H1 (cell line): ENCODE data around the gene VPS41. TPM values are rescaled to one million over a fixed set of nuclear protein-coding genes. Genes with fewer than 3 reads are reported as not detected.

Experiments
- CTCF ChIA-PET: fragments of 300-600 bp; sonication (Branson Sonifier 250); formaldehyde crosslinking; loops from one replicate; lab custom pipeline; 2021; ENCODE audit not compliant: partially characterized antibody; lab: Charles Lee
- POLR2A ChIA-PET: fragments of 300-600 bp; sonication (Branson Sonifier 250); formaldehyde crosslinking; loops from one replicate; lab custom pipeline; 2021; ENCODE audit warnings: inconsistent platforms; ENCODE audit not compliant: partially characterized antibody; lab: Charles Lee
- DNase-seq, 2 experiments: peaks; one replicate each; pipeline versions ENCODE4 v3.0.0 to v3.0.0-alpha.2; 2010 to 2022; ENCODE audit warnings: low spot score in 2 of 2, low read depth in 1 of 2, mixed read lengths in 1 of 2
- FAIRE-seq: peaks from 2 replicates; lab custom pipeline; 2011; peaks lifted over from hg19 to GRCh38; lab: Jason Lieb, UNC
- H2AFZ ChIP-seq: 2 replicates; pipeline ENCODE4 v1.8.1; 2012; ENCODE audit warnings: low read length, inconsistent platforms
- H2AK5ac ChIP-seq: 2 replicates; pipeline ENCODE4 v1.6.1; 2013; ENCODE audit warnings: low read depth, low read length
- H2BK120ac ChIP-seq: replicated peaks from 2 replicates; pipeline ENCODE3; 2013; ENCODE audit warnings: low read depth, low read length, inconsistent platforms
- H2BK12ac ChIP-seq: 2 replicates; pipeline ENCODE4 v1.6.1; 2013; ENCODE audit warnings: low read depth, low read length
- H2BK15ac ChIP-seq: 2 replicates; pipeline ENCODE4 v1.6.1; 2013; ENCODE audit warnings: low read length
- H2BK20ac ChIP-seq: 2 replicates; pipeline ENCODE4 v1.6.1; 2013; ENCODE audit warnings: low read length
- H2BK5ac ChIP-seq: 2 replicates; pipeline ENCODE4 v1.6.1; 2013; ENCODE audit warnings: low read depth, low read length
- H3K14ac ChIP-seq: 2 replicates; pipeline ENCODE4 v1.6.1; 2013; ENCODE audit warnings: inconsistent platforms; ENCODE audit not compliant: insufficient read length
- H3K18ac ChIP-seq: 2 replicates; pipeline ENCODE4 v1.6.1; 2013; ENCODE audit warnings: low read length; ENCODE audit errors: extremely low read depth
- H3K23ac ChIP-seq: 2 replicates; pipeline ENCODE4 v1.6.1; 2013; ENCODE audit warnings: inconsistent platforms; ENCODE audit not compliant: insufficient read length
- H3K23me2 ChIP-seq: 2 replicates; pipeline ENCODE4 v1.6.1; 2013; ENCODE audit warnings: low read depth, low read length
- H3K27ac ChIP-seq: 2 replicates; pipeline ENCODE4 v1.6.1; 2011; ENCODE audit warnings: low read depth, low read length, inconsistent platforms
- H3K27me3 ChIP-seq, 4 experiments: replicated peaks in 1 of 4; 1 replicate in 1 of 4; 2 replicates in 3 of 4; pipeline versions ENCODE4 v1.6.1 to v1.8.1; 2011 to 2013; ENCODE audit warnings: low read length in 3 of 4, mild to moderate bottlenecking in 3 of 4, inconsistent platforms in 2 of 4, mixed read lengths in 2 of 4, moderate library complexity in 1 of 4; ENCODE audit not compliant: control insufficient read depth in 3 of 4, insufficient read depth in 3 of 4; ENCODE audit errors: extremely low read depth in 1 of 4
- H3K36me3 ChIP-seq, 4 experiments: 2 replicates each; pipeline versions ENCODE4 v1.6.1 to v1.8.1; 2011 to 2013; ENCODE audit warnings: mild to moderate bottlenecking in 4 of 4, low read length in 3 of 4, moderate library complexity in 2 of 4, control low read depth in 1 of 4, inconsistent platforms in 1 of 4; ENCODE audit not compliant: insufficient read depth in 4 of 4, control insufficient read depth in 2 of 4
- H3K4ac ChIP-seq: replicated peaks from 2 replicates; pipeline ENCODE3; 2013; ENCODE audit warnings: low read length, low read depth, mixed read lengths, inconsistent platforms; ENCODE audit not compliant: insufficient read length
- H3K4me1 ChIP-seq, 4 experiments: replicated peaks in 1 of 4; 1 replicate in 1 of 4; 2 replicates in 3 of 4; pipeline versions ENCODE4 v1.6.1 to v1.8.1; 2011 to 2013; ENCODE audit warnings: low read length in 3 of 4, inconsistent platforms in 2 of 4, mixed read lengths in 1 of 4; ENCODE audit not compliant: insufficient read depth in 4 of 4, control insufficient read depth in 3 of 4
- H3K4me2 ChIP-seq, 2 experiments: 2 replicates each; pipeline versions ENCODE4 v1.6.1 to v1.8.1; 2011 to 2013; ENCODE audit warnings: low read depth in 2 of 2, low read length in 2 of 2, control low read depth in 1 of 2, inconsistent platforms in 1 of 2, mild to moderate bottlenecking in 1 of 2; ENCODE audit not compliant: insufficient read depth in 1 of 2
- H3K4me3 ChIP-seq, 4 experiments: fragments of 200-600, 300-600 bp in 1 of 4; sonication (generic), shearing (Covaris generic), sonication (Bioruptor Twin) in 1 of 4; 2 replicates each; pipeline versions ENCODE4 v1.5.1 to v1.8.1; 2011 to 2016; ENCODE audit warnings: low read length in 4 of 4, low read depth in 3 of 4, control low read depth in 2 of 4, inconsistent platforms in 2 of 4, mild to moderate bottlenecking in 2 of 4, mixed read lengths in 1 of 4, moderate library complexity in 1 of 4; ENCODE audit not compliant: insufficient read depth in 2 of 4; ENCODE audit errors: extremely low read depth in 1 of 4
- H3K56ac ChIP-seq: replicated peaks from 2 replicates; pipeline ENCODE3; 2013; ENCODE audit warnings: low read depth, mild to moderate bottlenecking, mixed read lengths, low read length, inconsistent platforms; ENCODE audit not compliant: insufficient read length
- H3K79me1 ChIP-seq: 2 replicates; pipeline ENCODE4 v1.6.1; 2013; ENCODE audit warnings: low read depth, low read length, control low read depth
- H3K79me2 ChIP-seq, 2 experiments: 2 replicates each; pipeline versions ENCODE4 v1.6.1 to v1.8.1; 2012 to 2013; ENCODE audit warnings: low read length in 2 of 2, mild to moderate bottlenecking in 2 of 2, inconsistent platforms in 1 of 2; ENCODE audit not compliant: insufficient read depth in 2 of 2, control insufficient read depth in 1 of 2
- H3K9ac ChIP-seq, 4 experiments: replicated peaks in 1 of 4; 1 replicate in 1 of 4; 2 replicates in 3 of 4; pipeline versions ENCODE4 v1.6.1 to v1.8.1; 2011 to 2013; ENCODE audit warnings: low read depth in 3 of 4, low read length in 3 of 4, control low read depth in 2 of 4, mild to moderate bottlenecking in 2 of 4, moderate library complexity in 2 of 4, inconsistent platforms in 1 of 4; ENCODE audit errors: extremely low read depth in 1 of 4
- H3K9me3 ChIP-seq, 2 experiments: 2 replicates each; pipeline versions ENCODE4 v1.6.1 to v1.8.1; 2012 to 2013; ENCODE audit warnings: mild to moderate bottlenecking in 2 of 2, moderate library complexity in 2 of 2, control low read depth in 1 of 2, inconsistent platforms in 1 of 2, low read depth in 1 of 2, low read length in 1 of 2, mixed read lengths in 1 of 2; ENCODE audit not compliant: insufficient read depth in 2 of 2
- H4K20me1 ChIP-seq, 2 experiments: replicated peaks in 1 of 2; 2 replicates each; pipeline versions ENCODE3 to v1.8.1; 2011 to 2013; ENCODE audit warnings: inconsistent platforms in 2 of 2, low read length in 2 of 2, mild to moderate bottlenecking in 1 of 2; ENCODE audit not compliant: insufficient read depth in 2 of 2, control insufficient read depth in 1 of 2
- H4K5ac ChIP-seq: 2 replicates; pipeline ENCODE4 v1.6.1; 2013; ENCODE audit warnings: low read length, low read depth, mixed read lengths, inconsistent platforms; ENCODE audit not compliant: insufficient read length
- H4K8ac ChIP-seq: 2 replicates; pipeline ENCODE4 v1.8.0; 2013; ENCODE audit warnings: mild to moderate bottlenecking, moderate library complexity, low read length, inconsistent platforms; ENCODE audit not compliant: insufficient read depth; ENCODE audit errors: extremely low read depth
- H4K91ac ChIP-seq: replicated peaks from 2 replicates; pipeline ENCODE3; 2013; ENCODE audit warnings: low read length, mixed read lengths, inconsistent platforms; ENCODE audit not compliant: insufficient read length
- ASH2L ChIP-seq: fragments of 200-600, 300-600 bp; sonication (generic); IDR thresholded peaks from one replicate; pipeline ENCODE4 v1.7.1; 2017; ENCODE audit warnings: low read length
- GABPA ChIP-seq: IDR thresholded peaks from 2 replicates; pipeline ENCODE4 v1.6.1; 2011; ENCODE audit warnings: mild to moderate bottlenecking, low read length, moderate library complexity, borderline replicate concordance; ENCODE audit not compliant: insufficient read depth
- POLR2AphosphoS5 ChIP-seq: IDR thresholded peaks from 2 replicates; pipeline ENCODE4 v1.6.1; 2011; ENCODE audit warnings: low read depth, low read length
- POU5F1 ChIP-seq: IDR thresholded peaks from 2 replicates; pipeline ENCODE4 v1.6.1; 2011; ENCODE audit warnings: low read depth, mild to moderate bottlenecking, low read length, moderate library complexity
- RBBP5 ChIP-seq: IDR thresholded peaks from 2 replicates; pipeline ENCODE4 v1.7.1; 2012; ENCODE audit warnings: low read depth, mild to moderate bottlenecking, inconsistent platforms, low read length, moderate library complexity, borderline replicate concordance
- RFX5 ChIP-seq: IDR thresholded peaks from 2 replicates; pipeline ENCODE4 v1.6.1; 2011; ENCODE audit warnings: low read depth, low read length, improper control_type of control experiment, borderline replicate concordance
- WGBS, 2 experiments: shearing (Covaris generic) in 1 of 2; methylation state at CpG; one replicate each; pipeline versions ENCODE4 v1.1.6 to v1.1.7; 2013 to 2015; ENCODE audit warnings: low lambda C conversion rate in 2 of 2, mixed read lengths in 2 of 2, inconsistent platforms in 1 of 2, low coverage in 1 of 2, missing lambda C conversion rate in 1 of 2; ENCODE audit not compliant: insufficient replicate concordance in 2 of 2, insufficient coverage in 1 of 2, insufficient read length in 1 of 2; ENCODE audit errors: extremely low coverage in 1 of 2, missing lambda C conversion rate in 1 of 2; 5-methylcytosine and 5-hydroxymethylcytosine counted together
- polyA plus RNA-seq, 7 experiments: library from polyadenylated mRNA; depleted of rRNA in 3 of 7; stranded (reverse) in 5 of 7; unstranded in 2 of 7; fragments of >200 nt in 5 of 7; fragments of 200-250 nt in 2 of 7; gene quantifications; 1 replicate in 5 of 7; 2 replicates in 1 of 7; 4 replicates in 1 of 7; pipeline versions ENCODE4 v1.2.1 to v1.2.3, GENCODE V29; 2011 to 2013; ENCODE audit warnings: missing spikeins in 2 of 7, mixed read lengths in 2 of 7
- total RNA-seq: library from RNA; stranded (reverse); fragmentation: NEBNext Ultra II Directional; extraction: Animal tissue kit (Norgen Biotek cat#: 25700); gene quantifications from 2 replicates; pipeline ENCODE4 v1.2.1, GENCODE V29; 2021
- TF ChIP-seq, protein P1 (sequence below): IDR thresholded peaks from 2 replicates; pipeline ENCODE4 v1.6.1; 2012; ENCODE audit warnings: inconsistent platforms
- TF ChIP-seq, protein P2 (sequence below): IDR thresholded peaks from 2 replicates; pipeline ENCODE4 v1.6.1; 2012; ENCODE audit warnings: inconsistent platforms

The VPS41 gene
- total and polyA plus RNA-seq, 2 of the 8 experiments (the other 6 are each of a cell fraction or from before 2014, with no cell fraction given) = 10.7 to 63.3 TPM

DNA sequence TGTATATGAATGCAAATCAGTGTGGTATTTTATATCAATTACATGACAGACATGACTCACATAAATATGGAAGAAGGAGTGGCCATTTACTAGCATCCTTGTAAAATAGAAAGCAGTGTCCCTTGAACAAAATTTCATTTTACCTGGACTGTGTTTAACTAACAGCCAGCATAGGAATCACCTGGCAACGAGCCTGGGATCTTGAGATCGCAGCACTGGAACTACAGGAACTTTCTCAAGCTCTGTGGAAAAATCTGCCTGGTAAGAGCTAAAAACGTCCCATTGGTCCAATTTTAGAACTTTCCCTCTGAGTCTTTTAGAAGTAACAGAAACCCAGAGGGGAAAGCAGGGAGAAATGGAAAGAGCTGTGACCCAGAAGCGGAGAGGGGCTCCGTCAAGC, 208.9 kb downstream of the VPS41 start:
- H4K5ac ChIP-seq = no peak overlapping the region
- POLR2A ChIA-PET = no interaction called here
- H3K56ac ChIP-seq = no peak overlapping the region
- no peaks in the 10 kb centered on the region for H3K79me2 ChIP-seq
- H2BK15ac ChIP-seq = no peak overlapping the region
- no peak overlapping the region for H2BK120ac ChIP-seq
- no peak overlapping the region for H3K23ac ChIP-seq
- no peaks in the 10 kb centered on the region for H4K20me1 ChIP-seq
- no peaks in the 10 kb centered on the region for H3K27me3 ChIP-seq
- H2AFZ ChIP-seq = no peak overlapping the region
- H3K36me3 ChIP-seq = no peaks in the 10 kb centered on the region
- no peak for DNase-seq
- H3K27ac ChIP-seq = no peak overlapping the region
- no peak overlapping the region for H3K18ac ChIP-seq
- no peak overlapping the region for H3K9ac ChIP-seq
- no peaks in the 10 kb centered on the region for H3K79me1 ChIP-seq
- H3K9me3 ChIP-seq = no peaks in the 10 kb centered on the region
- CTCF ChIA-PET = interaction anchor here (0.7 to 1.6 kb wide), 4 partner anchors 17 to 330 kb away, joined by 3 to 4 read pairs (median 4); no protein-coding TSS in a partner anchor
- no peak overlapping the region for H3K4me3 ChIP-seq
- H4K91ac ChIP-seq = no peak overlapping the region
- no peak overlapping the region for H2AK5ac ChIP-seq
- FAIRE-seq = no peak
- H2BK20ac ChIP-seq = no peak overlapping the region
- H3K4me2 ChIP-seq = no peak overlapping the region
- 87% methylated on average over 5 of the region's 5 CpGs; no CpG with 5 or more reads in 1 of the 2 experiments for WGBS, 2 experiments
- no peak overlapping the region for H3K4ac ChIP-seq
- no peak overlapping the region for H4K8ac ChIP-seq
- no peak overlapping the region for H2BK12ac ChIP-seq
- TF ChIP-seq ASH2L (no peak), RFX5 (no peak), GABPA (no peak), POU5F1 (no peak), POLR2AphosphoS5 (no peak), RBBP5 (no peak)
- TF ChIP-seq, protein P1, sequence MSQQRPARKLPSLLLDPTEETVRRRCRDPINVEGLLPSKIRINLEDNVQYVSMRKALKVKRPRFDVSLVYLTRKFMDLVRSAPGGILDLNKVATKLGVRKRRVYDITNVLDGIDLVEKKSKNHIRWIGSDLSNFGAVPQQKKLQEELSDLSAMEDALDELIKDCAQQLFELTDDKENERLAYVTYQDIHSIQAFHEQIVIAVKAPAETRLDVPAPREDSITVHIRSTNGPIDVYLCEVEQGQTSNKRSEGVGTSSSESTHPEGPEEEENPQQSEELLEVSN = no peak
- TF ChIP-seq, protein P2, sequence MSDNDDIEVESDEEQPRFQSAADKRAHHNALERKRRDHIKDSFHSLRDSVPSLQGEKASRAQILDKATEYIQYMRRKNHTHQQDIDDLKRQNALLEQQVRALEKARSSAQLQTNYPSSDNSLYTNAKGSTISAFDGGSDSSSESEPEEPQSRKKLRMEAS = no peak
- no peak overlapping the region for H2BK5ac ChIP-seq
- no peaks in the 10 kb centered on the region for H3K23me2 ChIP-seq
- H3K4me1 ChIP-seq = no peaks in the 10 kb centered on the region
- H3K14ac ChIP-seq = no peak overlapping the region
